GM21723 (cell line): ENCODE results near the gene MMP25.

ENCODE experiments used
- ATAC-seq: cut with Tn5 transposase; IDR thresholded peaks from one replicate; pipeline ENCODE4 v1.9.1; 2021; ENCODE audit warnings: mild to moderate bottlenecking, moderate library complexity; ENCODE audit not compliant: unreplicated experiment

MMP25 gene, protein sequence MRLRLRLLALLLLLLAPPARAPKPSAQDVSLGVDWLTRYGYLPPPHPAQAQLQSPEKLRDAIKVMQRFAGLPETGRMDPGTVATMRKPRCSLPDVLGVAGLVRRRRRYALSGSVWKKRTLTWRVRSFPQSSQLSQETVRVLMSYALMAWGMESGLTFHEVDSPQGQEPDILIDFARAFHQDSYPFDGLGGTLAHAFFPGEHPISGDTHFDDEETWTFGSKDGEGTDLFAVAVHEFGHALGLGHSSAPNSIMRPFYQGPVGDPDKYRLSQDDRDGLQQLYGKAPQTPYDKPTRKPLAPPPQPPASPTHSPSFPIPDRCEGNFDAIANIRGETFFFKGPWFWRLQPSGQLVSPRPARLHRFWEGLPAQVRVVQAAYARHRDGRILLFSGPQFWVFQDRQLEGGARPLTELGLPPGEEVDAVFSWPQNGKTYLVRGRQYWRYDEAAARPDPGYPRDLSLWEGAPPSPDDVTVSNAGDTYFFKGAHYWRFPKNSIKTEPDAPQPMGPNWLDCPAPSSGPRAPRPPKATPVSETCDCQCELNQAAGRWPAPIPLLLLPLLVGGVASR

DNA sequence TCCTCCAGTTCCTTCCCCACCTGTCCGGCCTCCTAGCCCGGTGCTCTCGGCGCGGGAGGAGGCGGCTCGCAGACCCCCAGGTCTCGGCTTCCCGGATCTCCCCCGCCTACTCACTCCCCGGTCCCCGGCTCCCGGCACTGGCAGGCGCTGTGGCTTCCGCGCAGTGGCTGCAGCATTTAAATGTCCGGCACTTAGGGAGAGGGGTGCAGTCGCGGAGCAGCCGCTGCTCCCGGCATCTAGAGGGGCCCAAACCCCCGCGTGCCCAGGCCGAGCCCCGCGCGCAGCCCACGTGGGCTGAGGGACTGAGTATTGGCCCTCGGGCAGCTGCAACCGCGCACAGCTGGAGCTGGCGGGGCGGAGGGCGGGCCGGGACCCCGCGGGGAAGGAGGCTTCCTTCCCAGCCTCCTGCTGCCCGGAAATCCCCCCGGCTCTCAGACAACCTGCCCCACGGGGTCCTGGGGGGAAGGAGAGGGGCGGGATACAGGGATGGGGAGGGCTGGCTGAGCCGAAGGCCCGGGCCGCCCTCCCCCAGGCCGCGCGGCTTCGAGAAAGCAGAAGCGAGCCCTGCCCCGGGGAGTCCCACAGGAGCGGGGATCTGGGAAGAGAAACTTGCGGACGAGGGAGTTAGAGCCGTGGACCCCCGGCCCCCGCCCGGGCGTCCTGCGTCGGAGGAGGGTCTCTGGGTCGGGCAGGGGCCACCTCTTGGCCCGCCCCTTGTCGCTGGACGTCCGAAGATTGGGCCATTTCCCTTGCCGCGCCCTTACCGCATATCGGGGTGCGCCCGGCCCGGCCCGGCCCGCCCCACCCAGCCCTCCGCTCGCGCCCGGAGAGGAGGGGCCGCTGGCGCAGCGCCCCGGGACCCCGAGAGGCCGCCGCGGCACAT, at the start of gene MMP25:
TSS of gene MMP25 (plus strand) at position 804 of the 883 bp plus-strand sequence. CDS start 357 bp downstream, outside the sequence.
- no peak for ATAC-seq

DNA sequence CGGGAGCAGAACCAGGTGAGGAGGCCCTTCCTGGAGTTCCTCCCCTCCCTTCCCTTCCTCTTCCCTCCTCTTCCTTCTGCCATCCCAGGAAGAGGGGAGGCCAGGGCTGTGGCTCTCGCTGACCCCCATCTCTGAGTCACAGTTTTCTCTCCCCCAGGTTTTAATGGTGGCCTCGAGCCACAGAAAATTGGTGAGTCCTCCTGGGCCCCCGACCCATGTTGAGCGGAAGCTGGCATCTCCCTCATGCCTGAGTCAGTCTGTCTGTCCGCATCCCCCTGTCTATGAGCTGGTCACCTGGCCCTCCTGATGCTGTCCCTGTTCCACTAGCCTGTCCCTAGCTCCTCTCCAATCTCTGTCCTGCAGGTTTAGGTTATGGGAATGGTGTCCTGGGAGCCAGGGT, 46.4 kb upstream of the MMP25 start:
- ATAC-seq = no peak

- no peak for ATAC-seq
Measured at GRCh38 chr16:3000540-3000939, 45.8 kb upstream of the MMP25 start.

DNA sequence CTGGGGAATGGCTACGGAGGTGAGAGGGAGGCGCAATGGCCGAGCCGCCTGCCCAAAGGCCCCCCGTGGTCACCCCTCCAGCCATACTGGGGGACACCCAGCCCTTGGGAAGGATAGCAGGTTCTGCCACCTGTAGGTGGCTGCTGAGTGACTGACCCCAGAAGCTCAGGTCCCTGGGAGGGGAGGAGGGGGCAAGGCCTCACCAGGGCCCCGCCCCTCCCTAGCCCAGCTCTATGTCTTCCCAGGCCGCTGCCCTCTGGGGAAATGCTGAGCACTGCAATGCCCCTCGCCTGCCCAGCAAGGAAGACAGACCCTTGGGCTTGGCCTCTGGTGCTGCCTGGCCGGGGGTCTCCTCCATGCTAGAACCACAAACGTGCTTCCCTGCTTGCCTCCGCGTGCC, 45.0 kb upstream of the MMP25 start:
- ATAC-seq = no peak

GRCh38 chr16:3003582-3004270, 42.6 kb upstream of the MMP25 start:
- peak; percentile 96 for ATAC-seq

GRCh38 chr16:3004319-3004718, 42.0 kb upstream of the MMP25 start:
- ATAC-seq = no peak

DNA sequence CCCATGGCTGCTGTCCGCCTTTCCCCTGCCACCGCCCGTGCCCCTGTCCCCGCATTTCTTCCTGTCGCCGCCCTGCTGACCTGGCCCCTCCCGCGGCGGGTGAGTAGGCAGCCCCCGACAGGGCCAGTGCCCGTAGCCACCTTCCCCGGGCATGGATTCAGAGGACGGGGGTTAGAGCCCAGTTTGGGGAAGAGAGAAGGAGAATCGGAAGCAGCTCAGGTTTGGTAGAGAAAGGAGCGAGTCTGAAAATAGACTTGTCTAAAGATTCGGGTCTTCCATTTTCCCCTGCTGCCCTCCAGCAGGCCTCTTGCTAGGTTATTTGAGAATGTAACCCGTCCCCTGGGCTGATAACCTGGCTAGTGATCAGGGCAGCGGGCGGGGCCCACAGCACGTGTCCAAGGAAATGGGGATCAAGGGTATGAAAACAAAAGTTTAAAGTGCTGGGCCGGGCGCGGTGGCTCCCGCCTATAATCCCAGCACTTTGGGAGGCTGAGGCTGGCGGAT, 41.5 kb upstream of the MMP25 start:
- no peak for ATAC-seq

DNA sequence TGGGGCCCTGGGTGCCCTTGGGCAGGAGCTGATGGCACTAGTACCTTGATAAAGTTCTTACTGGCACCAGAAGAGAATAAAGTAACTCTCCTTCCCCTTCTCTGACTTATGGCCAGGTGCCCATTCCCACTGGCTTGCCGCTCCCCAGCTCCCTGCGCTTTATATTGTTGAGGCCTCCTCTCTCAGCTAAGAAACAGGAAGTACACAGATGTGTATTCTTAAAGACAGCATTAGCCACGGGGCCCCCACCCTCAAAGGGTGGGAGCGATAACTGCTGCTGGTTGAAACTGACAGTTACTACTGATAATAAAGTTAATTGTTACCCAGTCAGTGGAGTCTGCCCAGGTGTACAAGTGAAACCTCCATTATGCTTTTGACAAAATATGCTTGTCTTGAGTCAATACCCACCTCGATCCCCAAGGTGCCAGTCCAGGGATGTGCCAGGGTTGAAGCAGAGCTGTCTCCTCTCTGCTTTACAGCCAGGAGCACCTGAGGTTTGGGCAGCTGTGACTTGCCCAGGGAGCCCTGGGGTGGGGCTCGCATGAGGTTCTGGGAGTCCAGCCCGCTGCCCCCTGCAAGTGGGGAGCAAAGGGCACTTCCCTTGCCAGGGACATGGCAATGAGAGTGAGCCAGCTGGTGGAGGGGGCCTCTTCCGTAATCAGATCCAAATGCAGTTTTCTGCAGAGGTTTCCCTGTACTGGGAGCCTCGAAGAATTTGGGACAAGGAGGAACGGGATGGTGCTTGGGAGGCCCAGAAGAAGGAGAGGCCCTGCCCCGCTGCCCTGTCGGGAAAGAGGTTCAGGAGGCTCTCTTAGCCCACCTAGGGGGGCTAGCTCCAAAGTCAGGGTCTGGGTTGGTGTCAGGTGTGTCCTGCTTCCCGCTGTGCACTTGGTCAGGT, 39.1 kb upstream of the MMP25 start:
- ATAC-seq = no peak

GRCh38 chr16:3007957-3008689, 38.2 kb upstream of the MMP25 start:
- no peak for ATAC-seq

DNA sequence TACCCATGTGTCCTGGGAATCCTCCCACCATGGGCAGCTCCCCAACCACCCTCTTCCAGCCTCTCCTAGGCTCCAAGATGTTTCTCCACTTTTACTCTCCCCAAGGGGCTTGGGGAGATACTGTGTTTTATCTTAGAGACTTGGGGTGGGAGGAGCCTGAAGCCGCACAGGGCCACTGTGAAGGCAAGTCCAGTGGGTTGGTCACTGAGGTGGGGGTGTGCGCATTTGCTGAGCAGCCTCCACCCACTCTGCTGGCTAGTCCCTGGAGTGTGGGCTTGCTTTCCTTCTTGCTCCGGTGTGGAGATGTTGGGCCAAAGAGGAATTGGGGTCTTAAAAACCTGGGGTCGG, 37.7 kb upstream of the MMP25 start:
- no peak for ATAC-seq

- no peak for ATAC-seq
Measured at GRCh38 chr16:3009568-3010390, 36.6 kb upstream of the MMP25 start.

DNA sequence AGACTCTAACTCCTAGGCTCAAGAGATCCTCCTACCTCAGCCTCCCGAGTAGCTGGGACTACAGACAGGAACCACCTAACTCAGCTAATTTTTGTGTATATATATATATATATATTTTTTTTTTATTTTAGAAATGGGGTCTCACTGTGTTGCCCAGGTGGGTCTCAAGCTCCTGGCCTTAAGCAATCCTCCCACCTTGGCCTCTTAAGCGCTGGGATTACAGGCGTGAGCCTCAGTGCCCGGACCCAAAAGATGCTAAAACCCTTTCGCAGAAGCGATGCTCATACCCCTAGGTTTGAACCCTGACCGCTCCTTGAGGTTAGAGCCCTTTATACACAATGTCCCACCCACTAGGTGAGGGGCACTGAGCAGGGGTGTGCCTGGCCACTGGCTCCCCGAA, 35.9 kb upstream of the MMP25 start:
- no peak for ATAC-seq

DNA sequence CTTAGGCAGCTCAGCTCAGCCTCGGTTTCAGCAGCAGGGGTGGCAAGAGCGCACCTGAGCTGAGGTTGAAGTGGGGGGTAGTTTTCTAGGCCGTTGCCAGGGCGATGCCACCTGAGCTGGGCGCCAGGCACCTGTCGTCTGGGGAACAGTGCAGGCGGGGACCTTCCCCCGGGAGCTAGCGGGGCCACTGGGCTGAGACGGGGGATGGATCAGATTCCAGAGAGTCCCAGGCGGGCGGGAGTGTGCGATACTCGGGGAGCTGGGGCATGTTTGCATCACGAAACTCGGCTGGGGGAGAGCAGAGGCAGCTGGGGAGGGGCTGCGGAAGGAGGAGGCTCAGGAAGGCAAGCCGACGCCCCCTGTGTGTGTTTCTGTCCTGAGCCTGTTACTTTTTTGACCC, 34.1 kb upstream of the MMP25 start:
- ATAC-seq = no peak

DNA sequence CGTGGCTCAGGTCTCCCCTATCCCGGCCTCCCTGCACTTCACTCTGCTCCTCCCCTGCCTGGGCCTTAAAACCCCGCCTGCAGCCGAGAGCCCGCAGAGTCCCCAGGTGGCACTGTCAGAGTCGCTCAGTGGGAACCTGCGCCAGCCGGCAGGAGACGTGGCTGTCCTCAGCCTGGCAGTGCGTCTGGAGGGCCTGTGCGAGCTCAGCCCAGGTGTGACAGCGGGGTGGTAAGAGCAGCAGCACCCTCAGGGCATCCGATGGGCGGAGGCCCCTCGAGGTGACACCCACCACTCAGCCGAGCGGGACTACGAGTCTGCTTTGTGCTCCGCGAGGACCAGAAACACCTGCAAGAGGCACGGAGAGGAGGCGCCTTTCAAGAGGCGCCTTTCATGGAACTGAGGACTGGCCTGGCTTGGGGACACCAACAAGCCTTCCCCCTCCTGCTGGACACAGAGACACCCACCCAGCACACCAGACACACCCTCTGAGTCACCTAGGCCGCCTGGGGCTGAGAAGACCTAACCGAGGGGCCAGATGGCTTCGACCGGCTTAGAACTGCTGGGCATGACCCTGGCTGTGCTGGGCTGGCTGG, 33.4 kb upstream of the MMP25 start, which contains the start of gene CLDN9:
TSS of gene CLDN9 (plus strand) at position 96 of the 593 bp plus-strand sequence. CDS start at position 536, 440 bp downstream.
- no peak for ATAC-seq

GRCh38 chr16:3013491-3013951, 32.8 kb upstream of the MMP25 start:
- no peak for ATAC-seq

DNA sequence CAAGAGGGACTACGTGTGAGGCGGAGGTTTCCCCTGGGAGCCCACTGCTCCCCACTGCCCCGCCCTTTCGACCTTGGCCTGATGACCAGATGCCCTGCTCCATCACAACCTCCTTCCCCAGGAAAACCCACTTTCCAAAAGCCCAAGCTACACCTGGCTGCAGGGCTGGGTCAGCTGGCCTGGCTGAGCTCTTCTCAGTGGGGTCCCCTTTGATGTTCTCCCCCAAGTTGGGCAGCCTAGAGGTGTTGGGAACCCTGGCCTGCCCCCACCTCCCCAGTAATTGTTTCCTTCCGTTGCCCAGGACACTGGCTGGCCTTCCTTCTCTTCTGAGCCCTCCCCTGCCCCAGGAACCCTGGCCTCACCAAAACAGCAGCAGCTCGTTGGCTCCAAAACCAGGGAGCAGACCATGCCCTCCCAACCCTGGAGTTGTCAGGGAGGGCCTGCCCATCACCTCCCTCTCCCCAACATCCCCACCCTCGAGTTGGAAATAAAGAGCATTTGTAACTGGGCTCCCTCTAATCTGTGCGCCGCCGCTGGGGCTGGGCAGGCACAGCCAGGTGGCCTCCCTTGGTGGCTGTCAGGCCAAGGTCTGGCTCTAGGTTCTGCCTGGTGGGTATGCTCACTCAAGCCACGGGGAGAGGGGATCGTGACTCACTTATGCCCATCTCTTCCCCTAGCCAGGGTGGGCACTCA, 32.2 kb upstream of the MMP25 start:
- no peak for ATAC-seq

DNA sequence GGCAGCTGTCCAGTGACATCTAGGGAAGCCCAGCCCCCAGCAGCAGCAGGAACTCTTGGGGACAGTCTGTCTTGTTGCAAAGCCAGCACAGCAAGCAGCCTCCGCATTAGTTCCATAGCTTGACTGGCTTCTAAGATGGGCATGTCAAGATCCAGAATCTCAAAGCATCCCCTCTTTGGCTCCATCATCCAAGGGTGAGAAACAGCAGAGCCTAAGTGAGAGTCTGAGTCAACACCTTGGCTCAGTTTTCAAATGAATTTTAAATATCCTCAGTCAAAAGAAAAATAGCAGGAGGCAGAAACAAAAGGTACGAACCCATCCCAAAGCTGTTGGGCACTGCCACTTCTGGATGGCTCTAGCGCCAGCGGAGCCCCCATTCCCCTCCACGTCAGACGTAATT, 31.4 kb upstream of the MMP25 start:
- ATAC-seq = no peak
